C4-2B (cell line): Measurements from ENCODE around the gene FMO1.

Source experiments
- CTCF ChIP-seq: fragments of 450-650 bp; conservative IDR thresholded peaks from 2 replicates; pipeline ENCODE4 v1.5.1; 2017; ENCODE audit warnings: mild to moderate bottlenecking
- ZFX ChIP-seq: fragments of 450-650 bp; IDR thresholded peaks from 2 replicates; pipeline ENCODE4 v1.6.1; 2017

- no peak for TF ChIP-seq ZFX
- TF ChIP-seq CTCF, result no peak
These were observed 40.9 kb upstream of the FMO1 start for GRCh38 chr1:171207377-171207776.
